ENCODE results near the gene FUBP3. TPM values are rescaled to one million over a fixed set of nuclear protein-coding genes. Genes with fewer than 3 reads are reported as not detected.

The FUBP3 gene, protein sequence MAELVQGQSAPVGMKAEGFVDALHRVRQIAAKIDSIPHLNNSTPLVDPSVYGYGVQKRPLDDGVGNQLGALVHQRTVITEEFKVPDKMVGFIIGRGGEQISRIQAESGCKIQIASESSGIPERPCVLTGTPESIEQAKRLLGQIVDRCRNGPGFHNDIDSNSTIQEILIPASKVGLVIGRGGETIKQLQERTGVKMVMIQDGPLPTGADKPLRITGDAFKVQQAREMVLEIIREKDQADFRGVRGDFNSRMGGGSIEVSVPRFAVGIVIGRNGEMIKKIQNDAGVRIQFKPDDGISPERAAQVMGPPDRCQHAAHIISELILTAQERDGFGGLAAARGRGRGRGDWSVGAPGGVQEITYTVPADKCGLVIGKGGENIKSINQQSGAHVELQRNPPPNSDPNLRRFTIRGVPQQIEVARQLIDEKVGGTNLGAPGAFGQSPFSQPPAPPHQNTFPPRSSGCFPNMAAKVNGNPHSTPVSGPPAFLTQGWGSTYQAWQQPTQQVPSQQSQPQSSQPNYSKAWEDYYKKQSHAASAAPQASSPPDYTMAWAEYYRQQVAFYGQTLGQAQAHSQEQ
- total RNA-seq = 38.1 and 45.9 TPM in 2 replicates

DNA sequence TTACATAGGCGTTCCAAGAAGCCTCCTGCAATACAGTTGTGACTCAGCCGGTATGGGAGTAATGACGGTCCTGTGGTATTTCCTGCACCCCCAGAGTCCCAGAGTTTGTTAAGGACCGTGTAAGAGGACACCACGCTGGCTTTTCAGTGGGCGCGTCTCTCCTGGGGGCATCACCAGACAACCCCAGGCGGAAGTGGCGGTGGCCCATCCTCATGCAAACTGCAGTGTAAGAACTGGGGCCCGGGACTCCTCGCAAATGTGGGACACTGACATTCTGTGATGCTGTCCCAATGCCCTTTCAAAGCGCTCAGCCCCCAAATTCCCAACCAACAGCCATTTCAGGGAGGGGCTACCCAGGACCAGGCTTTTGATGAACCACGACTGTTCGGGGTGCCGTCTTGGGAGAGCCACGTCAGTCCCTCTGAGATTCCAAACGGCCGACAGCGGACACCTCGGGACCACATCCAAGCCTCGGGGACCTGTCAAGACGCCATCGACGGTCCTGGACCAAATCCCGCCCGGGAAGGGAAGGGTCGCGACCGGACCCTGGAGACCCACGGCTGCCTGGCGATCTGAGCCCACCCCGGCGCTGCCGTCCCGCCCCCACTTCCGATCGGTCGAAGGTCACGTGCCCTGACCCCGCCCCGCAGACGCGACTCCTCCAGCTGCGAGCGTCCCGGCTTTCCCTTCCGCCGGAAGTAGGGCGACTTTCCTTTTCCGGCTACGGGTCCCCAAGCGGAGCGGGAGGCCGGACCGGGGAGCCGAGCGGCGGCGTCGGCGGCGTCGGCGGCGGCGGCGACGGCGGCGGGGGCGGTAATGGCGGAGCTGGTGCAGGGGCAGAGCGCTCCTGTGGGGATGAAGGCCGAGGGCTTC lies at the start of gene FUBP3:
FUBP3 (plus strand) TSS at position 713 of the 873 bp plus-strand sequence; CDS start at position 817, 104 bp downstream.

DNA sequence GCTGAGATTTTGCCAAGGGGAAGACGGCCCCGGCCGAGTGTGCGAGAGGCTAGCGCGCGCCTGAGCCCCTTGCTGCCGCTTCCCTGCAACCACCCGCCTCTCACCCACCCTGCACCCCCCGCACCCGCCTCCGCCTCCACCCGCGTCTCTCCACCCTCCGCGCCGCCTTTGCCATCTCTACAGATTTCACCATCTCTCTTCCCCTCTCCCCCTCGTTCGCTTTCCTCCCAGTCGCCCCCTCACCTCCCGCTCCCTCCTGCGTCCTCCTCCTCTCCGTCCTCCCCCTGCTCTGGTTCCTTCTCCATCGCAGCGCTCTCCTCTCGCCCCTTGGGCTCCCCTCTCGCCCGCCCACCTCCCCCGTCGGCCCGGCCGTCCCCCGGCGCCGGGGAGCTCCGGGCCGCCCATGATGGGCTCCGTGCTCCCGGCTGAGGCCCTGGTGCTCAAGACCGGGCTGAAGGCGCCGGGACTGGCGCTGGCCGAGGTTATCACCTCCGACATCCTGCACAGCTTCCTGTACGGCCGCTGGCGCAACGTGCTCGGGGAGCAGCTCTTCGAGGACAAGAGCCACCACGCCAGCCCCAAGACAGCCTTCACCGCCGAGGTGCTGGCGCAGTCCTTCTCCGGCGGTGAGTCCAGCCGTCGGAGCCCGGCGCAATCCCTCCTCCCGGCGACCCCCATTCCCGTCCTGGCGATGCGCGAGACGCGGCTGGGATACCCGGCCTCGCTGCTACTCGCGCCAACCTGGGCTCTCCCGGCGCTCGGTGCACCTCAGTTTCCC lies 85.1 kb downstream of the FUBP3 start, which contains the start of gene PRDM12:
PRDM12 (plus strand) TSS at position 344 of the 778 bp plus-strand sequence; CDS start at position 404, 60 bp downstream.

Other genes starting within 250 kb of the FUBP3 start
- 329 and 331 TPM in 2 replicates for gene ASS1, start 134.6 kb upstream of the FUBP3 start, total RNA-seq
- not detected in 2 replicates for gene PRDM12, start 85.0 kb downstream of the FUBP3 start, total RNA-seq
- gene EXOSC2, start 114.2 kb downstream of the FUBP3 start, total RNA-seq = 18.9 and 30.5 TPM in 2 replicates